Naive B cell (primary cell): ENCODE results near the gene PTGIS. TPM values are rescaled to one million over a fixed set of nuclear protein-coding genes. Genes with fewer than 3 reads are reported as not detected.

Source experiments
- ATAC-seq, 2 donors: fragments of 150-1000 bp; cut with Tn5 transposase; 2 replicates each; pipeline ENCODE4 v1.10.0; 2021; ENCODE audit warnings: low read depth in 2 of 2, mild to moderate bottlenecking in 2 of 2, moderate library complexity in 2 of 2
- DNase-seq: peaks from one replicate; pipeline ENCODE4 v3.0.0; 2022
- H3K27ac Mint-ChIP-seq, 6 donors: one replicate each; pipeline ENCODE4 v1.8.0; 2020 to 2022; ENCODE audit warnings: mild to moderate bottlenecking in 6 of 6, mixed read lengths in 6 of 6, moderate library complexity in 5 of 6, inconsistent platforms in 2 of 6
- H3K27me3 Mint-ChIP-seq, 3 donors: one replicate each; pipeline ENCODE4 v1.8.0; 2021 to 2022; ENCODE audit warnings: mixed read lengths in 3 of 3, mild to moderate bottlenecking in 1 of 3
- H3K36me3 Mint-ChIP-seq, 2 donors: one replicate each; pipeline ENCODE4 v1.8.0; 2020 to 2022; ENCODE audit warnings: mixed read lengths in 2 of 2, inconsistent platforms in 1 of 2, mild to moderate bottlenecking in 1 of 2
- H3K4me1 Mint-ChIP-seq, 3 donors: one replicate each; pipeline ENCODE4 v1.8.0; 2020 to 2022; ENCODE audit warnings: mixed read lengths in 3 of 3, inconsistent platforms in 1 of 3, mild to moderate bottlenecking in 1 of 3, moderate library complexity in 1 of 3
- H3K4me3 Mint-ChIP-seq, 8 donors: one replicate each; pipeline ENCODE4 v1.8.0; 2020 to 2022; ENCODE audit warnings: mild to moderate bottlenecking in 8 of 8, mixed read lengths in 8 of 8, moderate library complexity in 8 of 8, inconsistent platforms in 2 of 8
- H3K9me3 Mint-ChIP-seq, 7 donors: one replicate each; pipeline ENCODE4 v1.8.0; 2020 to 2022; ENCODE audit warnings: mixed read lengths in 7 of 7, mild to moderate bottlenecking in 5 of 7, inconsistent platforms in 2 of 7, moderate library complexity in 1 of 7
- polyA plus RNA-seq, 6 donors: library from polyadenylated mRNA; unstranded; fragments of 300-500 nt; fragmentation: Illumina TruSeq; gene quantifications; one replicate each; pipeline ENCODE4 v1.2.3, GENCODE V29; 2021; ENCODE audit warnings: low read depth in 6 of 6

Gene PTGIS
- polyA plus RNA-seq, 6 donors from 2014 or later: not detected

GRCh38 chr20:49580813-49581174, 12.9 kb upstream of the PTGIS start:
- no peak for ATAC-seq
- DNase-seq: no peak
- no peak overlapping the region for H3K27ac Mint-ChIP-seq

GRCh38 chr20:49579874-49580812, 12.2 kb upstream of the PTGIS start:
- Mint-ChIP-seq H3K4me1 (no peaks in the 10 kb centered on the region), H3K36me3 (peaks cover 0 to 8% of the 10 kb centered on the region in 2 donors), H3K27me3 (peaks cover 19 to 44% (median 27%) of the 10 kb centered on the region in 3 donors), H3K9me3 (peaks cover 3 to 10% (median 7%) of the 10 kb centered on the region in 7 donors), H3K27ac (no peak overlapping the region), H3K4me3 (no peak overlapping the region)
- DNase-seq (no peak), ATAC-seq (no peak)

More at GRCh38 chr20:49580813-49581174, 12.9 kb upstream of the PTGIS start:
- peaks cover 3 to 10% (median 7%) of the 10 kb centered on the region in 7 donors for H3K9me3 Mint-ChIP-seq
- H3K27me3 Mint-ChIP-seq: peaks cover 25 to 51% (median 34%) of the 10 kb centered on the region in 3 donors
- H3K4me1 Mint-ChIP-seq: no peaks in the 10 kb centered on the region
- H3K36me3 Mint-ChIP-seq: peaks cover 0 to 8% of the 10 kb centered on the region in 2 donors
- H3K4me3 Mint-ChIP-seq: no peak overlapping the region

GRCh38 chr20:49579195-49579594, 11.3 kb upstream of the PTGIS start:
- Mint-ChIP-seq H3K4me1 (no peaks in the 10 kb centered on the region), H3K27ac (no peak overlapping the region), H3K4me3 (no peak overlapping the region), H3K36me3 (peaks cover 0 to 8% of the 10 kb centered on the region in 2 donors), H3K9me3 (peaks cover 3 to 10% (median 7%) of the 10 kb centered on the region in 7 donors), H3K27me3 (peaks cover 20 to 39% (median 21%) of the 10 kb centered on the region in 3 donors)
- no peak for ATAC-seq
- DNase-seq: no peak

GRCh38 chr20:49578436-49578835, 10.5 kb upstream of the PTGIS start:
- ATAC-seq: no peak
- H3K4me1 Mint-ChIP-seq: no peaks in the 10 kb centered on the region
- H3K27ac Mint-ChIP-seq: no peak overlapping the region

GRCh38 chr20:49575551-49576060, 7.7 kb upstream of the PTGIS start:
- Mint-ChIP-seq H3K27ac (no peak overlapping the region), H3K9me3 (peaks cover 0 to 5% (median 2%) of the 10 kb centered on the region in 7 donors), H3K27me3 (peaks cover 22 to 46% (median 30%) of the 10 kb centered on the region in 3 donors), H3K4me3 (no peak overlapping the region), H3K4me1 (no peaks in the 10 kb centered on the region), H3K36me3 (no peaks in the 10 kb centered on the region)
- DNase-seq (no peak), ATAC-seq (no peak)

More at GRCh38 chr20:49578436-49578835, 10.5 kb upstream of the PTGIS start:
- H3K9me3 Mint-ChIP-seq: peaks cover 3 to 10% (median 7%) of the 10 kb centered on the region in 7 donors
- no peak for DNase-seq
- H3K27me3 Mint-ChIP-seq: peaks cover 23 to 31% (median 23%) of the 10 kb centered on the region in 3 donors
- H3K4me3 Mint-ChIP-seq: no peak overlapping the region
- peaks cover 0 to 8% of the 10 kb centered on the region in 2 donors for H3K36me3 Mint-ChIP-seq

GRCh38 chr20:49573900-49574416, 6.0 kb upstream of the PTGIS start:
- Mint-ChIP-seq H3K4me3 (no peak overlapping the region), H3K27ac (no peak overlapping the region), H3K4me1 (peaks cover 0 to 7% (median 0%) of the 10 kb centered on the region in 3 donors), H3K36me3 (peaks cover 5 to 7% of the 10 kb centered on the region in 2 donors), H3K9me3 (peaks cover 0 to 5% (median 2%) of the 10 kb centered on the region in 7 donors), H3K27me3 (peaks cover 38 to 55% (median 41%) of the 10 kb centered on the region in 3 donors)
- DNase-seq (no peak), ATAC-seq (no peak)

GRCh38 chr20:49572857-49573256, 4.9 kb upstream of the PTGIS start:
- Mint-ChIP-seq H3K27ac (no peak overlapping the region), H3K4me3 (no peak overlapping the region), H3K9me3 (peaks cover 0 to 5% (median 2%) of the 10 kb centered on the region in 7 donors), H3K36me3 (peaks cover 5 to 7% of the 10 kb centered on the region in 2 donors), H3K27me3 (peaks cover 38 to 64% (median 50%) of the 10 kb centered on the region in 3 donors), H3K4me1 (peaks cover 4 to 12% (median 7%) of the 10 kb centered on the region in 3 donors)
- no peak for ATAC-seq
- no peak for DNase-seq

- H3K27me3 Mint-ChIP-seq: peaks cover 34 to 64% (median 60%) of the 10 kb centered on the region in 3 donors
- peak overlapping the region in 1 of 6 donors; percentile 25 for H3K27ac Mint-ChIP-seq
- H3K9me3 Mint-ChIP-seq: peaks cover 0 to 5% (median 0%) of the 10 kb centered on the region in 7 donors
- peaks cover 4 to 14% (median 7%) of the 10 kb centered on the region in 3 donors for H3K4me1 Mint-ChIP-seq
- no peak overlapping the region for H3K4me3 Mint-ChIP-seq
- no peak for DNase-seq
- no peak for ATAC-seq
- H3K36me3 Mint-ChIP-seq: peaks cover 5 to 7% of the 10 kb centered on the region in 2 donors
Measured at GRCh38 chr20:49571553-49571835, 3.6 kb upstream of the PTGIS start.

- Mint-ChIP-seq H3K27ac (no peak overlapping the region), H3K9me3 (peaks cover 0 to 1% (median 0%) of the 10 kb centered on the region in 7 donors), H3K4me3 (no peak overlapping the region), H3K27me3 (peaks cover 34 to 65% (median 65%) of the 10 kb centered on the region in 3 donors), H3K36me3 (peaks cover 5 to 7% of the 10 kb centered on the region in 2 donors), H3K4me1 (peaks cover 4 to 14% (median 7%) of the 10 kb centered on the region in 3 donors)
- ATAC-seq (no peak), DNase-seq (no peak)
Measured at GRCh38 chr20:49570828-49571552, 3.1 kb upstream of the PTGIS start.

GRCh38 chr20:49570161-49570827, 2.4 kb upstream of the PTGIS start:
- Mint-ChIP-seq H3K9me3 (peaks cover 0 to 1% (median 0%) of the 10 kb centered on the region in 7 donors), H3K4me1 (peaks cover 4 to 14% (median 7%) of the 10 kb centered on the region in 3 donors), H3K4me3 (peak overlapping the region in 1 of 8 donors; percentile 15), H3K27ac (no peak overlapping the region), H3K36me3 (peaks cover 5 to 7% of the 10 kb centered on the region in 2 donors), H3K27me3 (peaks cover 35 to 71% (median 68%) of the 10 kb centered on the region in 3 donors)
- no peak for DNase-seq
- ATAC-seq: no peak

GRCh38 chr20:49569411-49570115, 1.6 kb upstream of the PTGIS start:
- Mint-ChIP-seq H3K4me3 (peak overlapping the region in 1 of 8 donors; percentile 70), H3K36me3 (peaks cover 5 to 7% of the 10 kb centered on the region in 2 donors), H3K9me3 (peaks cover 0 to 1% (median 0%) of the 10 kb centered on the region in 7 donors), H3K27ac (peak overlapping the region in 1 of 6 donors; percentile 16), H3K27me3 (peaks cover 37 to 74% (median 68%) of the 10 kb centered on the region in 3 donors), H3K4me1 (peaks cover 4 to 14% (median 7%) of the 10 kb centered on the region in 3 donors)
- no peak for ATAC-seq
- DNase-seq: no peak
